ENCODE data around the gene CHTOP.
"Not testable (repeated sequence)": the region's sequence is repeated elsewhere in the genome, so short reads cannot be mapped to it uniquely, and the experiment has no call there.

CHTOP gene, protein sequence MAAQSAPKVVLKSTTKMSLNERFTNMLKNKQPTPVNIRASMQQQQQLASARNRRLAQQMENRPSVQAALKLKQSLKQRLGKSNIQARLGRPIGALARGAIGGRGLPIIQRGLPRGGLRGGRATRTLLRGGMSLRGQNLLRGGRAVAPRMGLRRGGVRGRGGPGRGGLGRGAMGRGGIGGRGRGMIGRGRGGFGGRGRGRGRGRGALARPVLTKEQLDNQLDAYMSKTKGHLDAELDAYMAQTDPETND

DNA sequence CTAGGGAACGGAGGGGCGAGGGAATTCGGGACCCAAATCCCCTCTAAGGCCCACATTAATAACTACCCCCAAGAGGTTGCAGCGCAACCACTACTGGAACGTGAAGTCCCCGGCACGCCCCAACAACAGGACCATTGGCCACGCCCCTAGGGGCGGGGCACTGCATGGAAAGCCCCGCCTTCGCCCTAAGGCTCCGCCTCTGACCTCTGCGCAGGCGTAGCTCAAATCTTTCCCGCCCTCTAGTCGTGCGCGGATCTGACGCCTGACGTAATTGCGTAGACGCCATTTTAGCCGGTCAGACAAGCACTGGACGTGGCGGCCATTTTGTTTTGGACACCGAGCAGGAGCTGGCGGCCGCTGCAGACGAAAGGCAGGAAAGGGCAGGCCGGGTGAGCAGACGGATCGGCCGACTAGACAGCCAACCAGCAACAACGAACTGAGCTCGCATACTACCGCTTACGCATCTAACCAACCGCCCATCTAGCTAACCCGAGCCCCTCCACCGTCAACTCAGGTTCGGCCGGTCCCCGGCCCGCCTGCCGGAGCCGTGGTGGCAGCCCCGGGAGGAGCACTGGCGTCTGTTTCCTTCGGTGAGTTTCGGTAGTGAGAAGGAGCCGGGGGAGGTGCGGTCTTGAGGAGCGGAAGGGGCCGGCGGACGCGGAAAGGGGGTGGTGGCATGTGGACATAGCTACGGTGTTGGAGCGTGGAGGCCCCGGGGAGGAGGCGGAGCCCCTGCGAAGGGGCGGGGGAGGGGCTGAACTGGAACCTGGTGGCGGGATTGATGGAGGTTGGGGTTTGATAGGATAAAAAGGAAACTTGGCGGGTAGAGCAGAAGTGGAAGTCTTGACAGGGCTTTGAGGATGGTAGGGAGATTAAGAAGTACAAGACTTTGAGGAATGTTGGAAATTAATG lies at the start of gene CHTOP:
Gene CHTOP (plus strand): TSS at position 313 of the 912 bp plus-strand sequence. CDS start 2,523 bp downstream, outside the sequence.
- DNase-seq (ENCODE audit: low spot score): peak; percentile 98

DNA sequence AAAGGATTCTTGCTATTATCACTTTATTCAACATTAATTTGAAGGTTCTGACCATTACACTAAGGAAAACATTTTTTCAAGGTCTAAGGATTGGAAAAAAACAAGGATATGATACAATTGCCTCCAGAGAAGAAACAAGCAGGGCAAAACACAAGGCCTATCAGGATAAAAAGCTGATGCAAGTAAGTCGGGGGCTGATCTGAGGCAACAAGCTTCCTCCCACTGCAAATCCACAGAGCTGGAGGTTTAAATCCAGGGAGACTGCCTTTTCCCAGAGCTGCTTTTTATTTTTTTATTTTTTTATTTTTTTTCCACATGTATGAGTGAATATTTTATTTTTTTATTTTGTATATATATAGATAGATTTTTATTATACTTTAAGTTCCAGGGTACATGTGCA lies 48.9 kb upstream of the CHTOP start:
- no peak for DNase-seq (ENCODE audit: low spot score)

DNA sequence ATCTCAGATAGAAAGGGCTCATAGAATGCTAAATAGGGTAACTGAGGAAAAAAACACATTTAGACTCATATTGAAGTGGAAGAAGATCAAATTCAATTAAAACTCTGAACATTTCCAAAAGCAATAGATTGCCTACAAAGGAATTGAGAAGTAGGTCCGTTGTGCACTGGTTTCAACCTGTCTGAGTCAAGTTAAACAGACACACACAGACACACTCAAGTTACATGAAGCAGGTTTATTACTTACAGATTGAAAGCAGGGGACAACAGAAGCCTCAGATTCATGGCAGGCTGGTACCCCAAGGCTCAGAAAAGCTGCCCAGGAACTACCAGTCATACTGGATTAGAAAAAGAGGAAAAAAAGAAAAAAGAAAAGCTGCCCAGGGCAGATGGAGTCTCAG lies 47.5 kb upstream of the CHTOP start:
- DNase-seq (ENCODE audit: low spot score): no peak

DNA sequence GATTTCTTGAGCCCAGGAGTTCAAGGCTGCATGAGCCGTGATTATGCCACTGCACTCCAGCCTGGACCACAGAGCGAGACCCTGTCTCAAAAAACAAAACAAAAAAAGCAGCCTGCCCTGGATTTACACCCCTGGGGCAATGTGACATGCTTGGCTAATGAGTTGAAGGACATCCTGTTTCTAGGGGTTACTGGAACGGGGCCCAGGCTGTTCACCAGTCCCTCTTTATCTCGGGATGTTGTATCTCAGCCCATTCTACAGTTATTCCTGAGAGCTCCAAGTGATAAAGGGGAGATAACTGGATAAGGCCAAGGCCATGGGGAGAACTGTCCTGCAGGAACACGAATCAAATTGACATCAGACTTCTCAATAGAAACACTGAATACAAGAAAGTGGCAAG lies 46.6 kb upstream of the CHTOP start:
- DNase-seq (ENCODE audit: low spot score): no peak

DNA sequence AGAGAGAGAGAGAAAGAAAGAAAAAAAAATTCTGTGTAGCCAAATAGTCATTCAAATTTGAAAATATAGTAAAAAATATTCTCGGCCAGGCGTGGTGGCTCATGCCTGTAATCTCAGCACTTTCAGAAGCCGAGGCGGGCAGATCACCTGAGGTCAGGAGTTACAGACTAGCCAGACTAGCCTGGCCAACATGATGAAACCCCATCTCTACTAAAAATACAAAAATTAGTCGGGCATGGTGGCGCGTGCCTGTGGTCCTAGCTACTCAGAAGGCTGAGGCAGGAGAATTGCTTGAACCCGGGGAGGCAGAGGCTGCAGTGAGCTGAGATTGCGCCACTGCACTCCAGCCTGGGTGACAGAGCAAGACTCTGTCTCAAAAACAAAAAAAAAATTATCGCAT lies 45.8 kb upstream of the CHTOP start:
- DNase-seq (ENCODE audit: low spot score): not testable (repeated sequence)

DNA sequence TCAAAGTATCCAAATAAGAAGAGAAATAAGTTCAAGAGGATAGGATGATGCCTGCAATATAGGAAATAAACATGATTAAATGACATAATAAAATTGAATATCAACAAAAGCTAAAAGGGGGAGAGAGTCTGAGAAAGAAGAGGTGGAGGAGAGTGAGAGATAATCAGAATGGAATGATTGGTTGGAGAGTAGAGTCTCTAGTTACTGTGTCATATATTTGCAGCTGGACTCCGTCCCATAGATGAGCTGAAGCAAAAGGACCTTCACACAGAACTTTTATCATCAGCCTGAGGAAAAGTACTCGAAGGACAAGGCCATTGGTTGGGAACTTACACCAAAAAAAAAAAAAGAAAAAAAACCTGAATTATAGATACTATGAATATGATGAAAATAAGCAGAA lies 45.4 kb upstream of the CHTOP start:
- no peak for DNase-seq (ENCODE audit: low spot score)

DNA sequence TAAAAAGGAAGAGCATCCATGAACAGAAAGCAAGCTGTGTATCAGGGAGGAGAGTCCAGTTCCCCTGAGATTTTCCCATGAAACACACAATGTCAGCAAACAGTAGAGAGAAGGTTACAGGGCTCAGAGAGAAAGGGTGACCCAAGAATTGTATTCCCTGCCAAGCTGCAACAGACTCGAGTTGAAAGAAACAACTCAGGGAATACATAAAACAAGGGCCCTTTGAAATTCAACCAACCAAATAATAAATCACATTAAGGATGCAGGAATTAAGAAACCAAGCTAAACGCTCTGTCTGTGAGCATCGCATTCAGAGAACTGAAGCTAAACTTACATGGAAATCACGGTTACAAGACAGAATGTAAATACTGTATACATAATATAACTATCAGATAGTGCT lies 41.1 kb upstream of the CHTOP start:
- DNase-seq (ENCODE audit: low spot score): no peak

DNA sequence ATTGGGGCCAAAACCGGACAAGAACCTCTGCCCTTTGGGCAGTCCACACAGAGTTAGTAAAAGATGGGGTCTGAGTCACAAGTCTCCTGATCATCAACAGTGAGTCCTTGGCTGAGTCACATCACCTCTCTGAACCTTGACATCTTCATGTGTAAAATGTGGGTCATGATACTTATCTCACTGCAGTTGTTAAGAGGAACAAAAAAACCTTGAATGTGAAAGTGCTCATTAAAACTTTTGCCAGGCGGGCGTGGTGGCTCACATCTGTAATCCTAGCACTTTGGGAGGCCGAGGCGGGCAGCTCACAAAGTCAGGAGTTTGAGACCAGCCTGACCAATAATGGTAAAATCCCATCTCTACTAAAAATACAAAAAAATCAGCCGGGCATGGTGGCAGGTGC lies 36.7 kb upstream of the CHTOP start:
- peak; percentile 58 for DNase-seq (ENCODE audit: low spot score)

DNA sequence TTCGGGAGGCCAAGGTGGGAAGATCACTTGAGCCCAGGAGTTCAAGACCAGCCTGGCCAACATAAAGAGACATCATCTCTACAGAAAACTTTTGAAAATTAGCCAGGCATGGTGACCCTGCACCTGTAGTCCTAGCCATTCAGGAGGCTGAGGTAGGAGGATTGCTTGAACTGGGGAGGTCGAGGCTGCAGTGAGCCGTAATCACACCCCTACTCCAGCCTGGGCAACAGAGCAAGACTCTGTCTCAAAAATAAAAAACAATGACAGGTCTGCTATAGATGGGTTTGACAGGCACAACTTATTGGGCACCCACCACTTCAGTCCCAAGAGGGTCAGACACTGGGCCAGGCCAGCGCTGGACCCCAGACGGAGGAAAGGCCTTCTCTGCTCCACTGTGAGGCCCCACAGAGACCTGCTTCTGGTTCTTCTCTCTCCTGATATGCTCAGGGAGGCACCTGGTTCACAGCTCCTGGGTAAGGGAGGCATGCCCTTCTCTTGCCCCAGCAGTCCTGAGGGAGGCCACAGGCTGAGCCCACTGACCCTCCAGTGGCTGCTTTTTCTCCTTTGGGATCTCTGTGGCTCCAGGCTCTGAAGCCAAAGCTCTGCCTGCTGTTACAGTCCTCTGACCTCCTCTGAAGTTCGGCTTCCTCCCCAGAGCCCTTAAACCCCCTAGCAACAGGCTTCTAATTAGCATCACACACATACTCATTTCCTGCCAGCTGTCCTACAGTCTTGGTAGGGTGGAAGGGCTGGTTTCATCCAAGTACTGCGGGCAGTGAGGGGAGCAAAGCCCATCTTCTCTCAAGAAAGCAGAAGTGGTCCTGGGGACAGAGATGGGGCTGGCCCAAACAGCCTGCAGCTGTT lies 35.3 kb upstream of the CHTOP start:
- DNase-seq (ENCODE audit: low spot score): peak; percentile 76

DNA sequence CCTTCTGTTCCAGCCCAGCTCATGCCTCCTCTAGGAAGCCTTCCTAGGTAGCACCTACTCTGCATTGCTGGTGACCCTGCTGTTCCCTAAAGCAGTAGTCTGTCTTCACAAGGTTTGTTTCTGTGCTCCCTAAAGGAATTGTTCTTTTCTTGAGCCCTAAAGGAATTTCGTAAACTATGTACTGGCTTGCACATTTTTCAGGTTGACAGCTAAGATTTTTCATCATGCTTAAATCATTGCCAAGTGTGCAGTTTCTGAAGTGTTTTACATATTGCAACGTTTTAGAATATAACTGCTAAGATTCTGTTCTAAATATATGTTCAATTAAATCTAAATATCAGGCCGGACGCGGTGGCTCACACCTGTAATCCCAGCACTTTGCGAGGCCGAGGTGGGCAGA lies 34.0 kb upstream of the CHTOP start:
- DNase-seq (ENCODE audit: low spot score): no peak

DNA sequence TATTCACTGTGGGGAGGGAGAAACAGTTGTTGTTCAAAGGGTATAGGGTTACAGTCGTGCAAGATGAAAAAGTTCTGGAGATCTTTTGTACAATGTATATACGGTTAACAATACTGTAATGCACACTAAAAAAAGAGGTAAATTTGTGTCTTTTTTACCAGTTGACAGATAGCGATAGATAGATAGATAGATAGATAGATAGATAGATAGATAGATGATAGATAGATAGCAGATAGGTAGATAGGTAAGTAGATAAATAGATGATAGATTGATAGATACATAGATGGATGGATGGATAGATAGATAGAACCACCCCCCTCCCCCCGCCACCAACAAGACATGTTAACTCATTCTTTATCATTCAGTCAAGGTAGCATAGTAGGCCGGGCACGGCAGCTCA lies 31.1 kb upstream of the CHTOP start:
- DNase-seq (ENCODE audit: low spot score): no peak

DNA sequence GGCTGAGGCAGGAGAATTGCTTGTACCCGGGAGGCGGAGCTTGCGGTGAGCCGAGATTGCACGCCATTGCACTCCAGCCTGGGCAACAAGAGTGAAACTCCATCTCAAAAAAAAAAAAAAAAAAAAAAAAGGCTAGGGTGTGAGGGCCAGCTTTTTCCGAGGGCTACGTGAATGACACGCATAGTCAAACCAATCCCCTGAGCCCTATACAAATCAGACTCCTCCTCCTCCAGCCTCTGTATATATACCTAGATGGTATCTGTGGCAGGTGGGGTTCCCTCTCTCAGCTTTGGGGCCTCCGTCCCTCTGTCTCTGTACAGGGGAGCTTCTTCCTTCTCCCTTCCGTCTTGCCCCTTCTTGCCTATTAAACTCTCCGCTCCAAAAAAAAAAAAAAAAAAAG lies 27.7 kb upstream of the CHTOP start:
- no peak for DNase-seq (ENCODE audit: low spot score)

DNA sequence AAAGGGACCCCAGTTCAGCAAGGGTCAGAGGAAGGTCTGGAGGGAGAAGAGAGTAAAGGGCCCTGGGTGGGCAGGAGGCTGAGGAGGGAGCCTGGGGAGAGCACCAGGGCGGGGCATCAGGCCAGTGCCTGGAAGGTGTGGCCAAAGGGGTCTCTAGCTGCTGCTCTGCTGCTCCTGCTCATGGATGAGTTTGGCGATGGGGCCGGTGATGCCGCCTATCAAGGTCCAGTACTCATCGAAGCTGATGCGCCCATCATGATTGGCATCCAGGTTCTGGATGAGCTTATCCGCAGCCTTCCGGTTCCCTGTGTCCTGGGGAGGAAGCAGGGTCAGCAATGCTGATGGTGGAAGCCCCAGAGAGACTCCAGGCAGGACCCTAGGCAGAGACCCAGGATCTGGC lies 26.5 kb upstream of the CHTOP start:
- DNase-seq (ENCODE audit: low spot score): no peak

DNA sequence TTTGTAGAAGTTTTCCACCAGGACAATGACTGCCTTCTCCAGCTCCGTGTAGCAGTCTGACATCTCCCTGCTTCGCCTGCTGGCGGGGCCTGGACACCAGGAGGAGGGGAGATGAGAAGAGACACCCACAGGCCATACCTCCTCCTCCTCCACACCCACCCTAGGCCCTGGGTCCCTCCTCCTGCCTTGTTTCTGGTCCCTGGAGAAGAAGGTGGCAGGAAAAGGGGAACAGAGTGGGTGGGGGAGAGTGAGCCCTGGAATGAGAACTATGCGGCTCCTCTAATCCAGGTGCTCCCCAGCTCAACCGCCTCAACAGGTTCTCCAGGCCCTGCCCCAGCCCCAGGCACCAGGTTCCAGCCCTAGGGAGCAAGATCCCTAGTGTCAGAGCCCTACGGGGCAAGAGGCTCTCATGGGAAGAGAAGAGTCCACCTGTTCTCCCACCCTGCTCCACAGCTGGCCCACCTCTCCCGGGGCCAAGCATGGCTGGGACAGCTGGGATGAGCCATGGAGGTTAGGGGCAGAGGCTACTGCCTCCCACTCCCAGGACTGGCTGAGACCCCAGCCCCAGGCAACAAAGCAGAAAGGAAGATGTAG lies 25.7 kb upstream of the CHTOP start:
- no peak for DNase-seq (ENCODE audit: low spot score)

DNA sequence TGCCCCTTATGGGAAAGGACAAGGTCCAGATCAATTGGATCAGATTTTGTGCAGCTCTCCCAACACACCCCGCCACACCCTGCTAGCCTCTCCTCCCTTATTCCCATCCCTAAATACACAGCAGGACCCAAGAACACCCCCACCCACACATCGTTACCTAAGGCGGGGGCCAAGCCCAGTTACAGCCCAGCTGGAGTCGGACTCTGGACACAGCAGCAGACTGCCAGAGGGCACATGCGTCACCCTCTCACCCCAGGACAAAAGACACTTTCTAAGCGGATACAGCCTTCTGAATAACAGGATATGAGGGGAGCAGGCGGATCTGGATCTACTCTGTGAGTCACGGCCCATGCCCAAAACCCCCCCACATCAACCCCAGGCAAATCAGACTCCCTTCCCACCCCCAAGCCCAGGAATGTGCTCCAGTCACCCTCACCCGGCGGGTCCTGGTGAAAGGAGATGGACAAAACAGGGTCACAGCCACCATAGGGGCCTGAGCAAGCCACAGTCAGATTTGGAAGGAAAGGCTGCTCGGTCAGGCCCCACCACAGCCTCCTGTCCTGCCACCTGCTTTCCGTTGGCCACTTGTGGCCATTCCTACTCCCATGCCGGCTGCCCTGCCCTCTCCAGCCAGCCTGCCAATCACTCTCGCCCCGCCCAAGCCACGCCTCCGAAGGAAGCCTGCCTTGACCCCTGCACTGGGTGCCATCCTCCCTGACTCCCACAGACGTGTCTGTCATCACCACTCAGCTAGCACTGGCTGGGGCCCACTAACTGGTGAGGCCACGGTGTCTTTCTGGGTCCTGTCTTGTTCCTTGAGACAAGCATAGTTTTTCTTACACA lies 24.9 kb upstream of the CHTOP start:
- DNase-seq (ENCODE audit: low spot score): peak; percentile 89

DNA sequence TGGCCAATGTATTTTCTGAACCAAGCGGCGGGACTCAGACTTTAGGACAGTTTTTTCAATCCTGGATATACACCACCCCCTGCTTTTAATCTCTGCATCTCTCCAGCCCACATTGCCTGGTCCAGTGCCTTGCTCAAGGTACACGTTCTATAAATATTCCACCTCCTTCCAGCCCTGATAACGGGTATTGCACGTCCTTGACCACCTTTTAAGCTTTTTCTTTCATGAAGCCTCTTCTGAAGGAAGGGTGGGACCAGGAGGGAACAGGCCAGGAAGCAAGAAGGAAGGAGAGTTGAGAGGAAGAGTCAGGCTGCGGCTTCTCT lies 24.3 kb upstream of the CHTOP start:
- DNase-seq (ENCODE audit: low spot score): no peak

DNA sequence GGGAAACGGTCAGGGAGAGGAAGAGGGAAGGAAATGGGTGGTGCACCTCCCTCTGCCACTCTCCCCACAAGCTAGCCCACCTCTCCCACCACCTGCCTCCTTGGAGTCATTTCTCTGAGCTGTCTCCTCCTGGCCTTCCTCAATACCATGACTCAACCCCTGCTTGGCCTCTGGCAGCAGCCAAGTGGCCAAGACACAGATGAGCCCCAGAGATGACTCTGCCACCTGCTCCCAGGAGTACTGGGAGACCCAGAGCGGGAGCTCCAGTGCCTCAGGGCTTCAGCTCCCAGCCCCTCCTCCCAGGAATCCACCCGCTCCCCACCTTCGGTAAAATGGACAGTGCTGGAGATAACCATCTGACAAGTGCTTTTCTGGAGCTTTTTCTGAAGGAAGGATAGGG lies 23.5 kb upstream of the CHTOP start:
- peak; percentile 28 for DNase-seq (ENCODE audit: low spot score)

DNA sequence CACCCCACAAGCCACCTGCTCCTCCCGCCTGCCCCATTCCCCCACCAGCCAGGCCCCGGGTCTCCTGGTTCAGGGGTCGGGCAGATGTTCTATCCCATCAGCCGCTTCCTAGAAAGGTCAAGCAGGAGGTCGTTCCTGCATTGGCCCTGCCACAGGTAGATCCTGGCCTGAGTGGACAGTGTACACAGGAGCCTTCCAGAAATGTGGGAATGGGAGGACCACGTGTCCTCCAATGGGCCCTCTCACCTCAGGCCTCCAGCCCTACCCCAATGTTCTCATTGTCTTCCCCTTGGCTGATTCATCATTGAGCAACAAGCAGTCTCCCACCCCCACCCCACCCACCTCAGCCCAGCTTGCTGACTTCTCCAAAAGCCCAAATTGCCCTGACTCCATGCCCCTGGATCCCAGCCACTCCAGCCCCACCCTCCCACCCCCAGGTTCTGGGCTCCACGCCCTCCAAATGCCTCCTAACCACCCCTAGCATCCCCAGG lies 23.0 kb upstream of the CHTOP start:
- DNase-seq (ENCODE audit: low spot score): peak; percentile 36

DNA sequence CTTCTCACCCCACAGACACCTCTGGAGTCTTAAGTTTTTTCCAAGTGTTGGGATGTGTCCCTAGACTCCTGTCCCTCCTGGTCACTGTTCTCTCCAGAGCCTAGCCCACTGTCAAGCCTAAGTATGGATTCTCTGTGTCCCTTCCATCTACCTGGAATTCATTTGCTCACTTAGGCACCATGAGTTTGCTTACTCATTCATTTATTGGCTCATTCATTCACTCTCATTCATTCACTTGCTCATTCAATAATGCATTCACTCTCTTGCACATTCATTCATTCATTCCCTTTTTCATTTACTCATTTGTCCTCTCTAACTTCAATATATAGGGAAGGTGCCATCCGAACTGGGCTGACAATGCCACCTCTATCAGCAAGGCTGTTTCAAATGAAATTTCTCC lies 22.5 kb upstream of the CHTOP start:
- DNase-seq (ENCODE audit: low spot score): no peak

DNA sequence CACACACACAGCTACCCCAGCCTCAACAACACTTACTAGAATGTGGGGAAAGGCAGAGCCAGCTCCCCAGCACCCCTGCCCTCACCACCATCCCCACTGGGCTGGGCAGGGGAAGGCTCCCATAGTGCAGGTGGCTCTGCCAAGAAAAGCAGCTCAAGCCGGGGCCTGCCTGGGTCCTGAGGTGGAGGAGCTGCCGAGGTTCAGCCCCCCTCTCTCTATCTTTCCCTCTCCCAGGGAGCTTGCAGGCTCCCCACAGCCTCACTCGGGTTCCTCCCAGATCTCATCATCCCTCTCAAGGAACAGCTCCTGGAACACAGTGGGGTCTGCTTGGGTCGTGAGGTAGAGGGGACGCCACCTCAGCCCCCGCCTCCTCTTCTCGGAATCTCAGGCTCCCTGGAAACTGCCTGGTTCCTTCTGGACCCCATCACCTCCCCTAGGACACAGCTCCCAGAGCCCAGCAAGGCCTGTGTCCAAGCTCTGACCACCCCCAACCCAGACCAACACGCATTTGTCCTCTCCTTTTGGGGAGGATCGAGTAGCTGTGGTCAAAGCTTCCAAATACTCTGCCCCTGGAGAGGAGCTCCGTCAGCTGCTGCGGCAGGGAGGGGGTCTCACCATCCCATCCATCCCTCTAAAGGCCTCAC lies 21.6 kb upstream of the CHTOP start:
- DNase-seq (ENCODE audit: low spot score): no peak

All from AG08395 (cell line).